DMS114 treated with DMSO at 0.1 percent for 48 hours (cell line): Measurements from ENCODE around the gene TTLL11.

Source experiments
- DNase-seq: peaks from one replicate; lab custom pipeline; 2025; ENCODE audit not compliant: unreplicated experiment; lab: John Stamatoyannopoulos, UW

The TTLL11 gene

DNA sequence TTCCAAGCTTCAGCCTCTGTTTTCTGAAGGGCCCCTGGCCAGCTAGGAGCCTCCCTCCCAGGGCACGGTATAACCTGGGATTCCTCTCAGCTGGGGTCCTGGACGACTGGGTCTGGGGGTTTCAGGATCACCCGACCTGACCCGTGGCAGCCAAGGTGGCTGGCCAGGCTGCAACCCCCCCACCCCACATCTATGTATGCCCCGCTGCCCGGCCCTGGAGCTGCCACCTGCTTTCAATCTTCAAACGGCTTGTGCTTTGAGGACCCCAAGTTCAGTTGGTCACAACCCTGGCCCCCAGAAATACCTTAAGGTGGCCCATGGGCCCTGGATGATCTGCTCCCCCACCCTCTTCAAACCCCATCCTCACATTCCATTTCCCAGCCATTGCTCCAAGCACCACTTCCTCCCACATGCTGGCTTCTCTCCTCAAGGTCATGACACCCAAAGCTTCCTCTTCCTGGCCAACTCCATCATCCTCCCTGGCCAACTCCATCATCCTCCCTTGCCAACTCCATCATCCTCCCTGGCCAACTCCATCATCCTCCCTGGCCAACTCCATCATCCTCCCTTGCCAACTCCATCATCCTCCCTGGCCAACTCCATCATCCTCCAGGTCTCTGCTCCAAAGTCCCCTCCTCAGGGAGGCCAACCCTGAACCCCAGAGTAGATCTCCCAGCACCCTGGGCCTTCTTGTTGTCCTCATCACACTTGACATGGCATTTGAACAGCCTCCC, 17.2 kb upstream of the TTLL11 start:
- no peak for DNase-seq

DNA sequence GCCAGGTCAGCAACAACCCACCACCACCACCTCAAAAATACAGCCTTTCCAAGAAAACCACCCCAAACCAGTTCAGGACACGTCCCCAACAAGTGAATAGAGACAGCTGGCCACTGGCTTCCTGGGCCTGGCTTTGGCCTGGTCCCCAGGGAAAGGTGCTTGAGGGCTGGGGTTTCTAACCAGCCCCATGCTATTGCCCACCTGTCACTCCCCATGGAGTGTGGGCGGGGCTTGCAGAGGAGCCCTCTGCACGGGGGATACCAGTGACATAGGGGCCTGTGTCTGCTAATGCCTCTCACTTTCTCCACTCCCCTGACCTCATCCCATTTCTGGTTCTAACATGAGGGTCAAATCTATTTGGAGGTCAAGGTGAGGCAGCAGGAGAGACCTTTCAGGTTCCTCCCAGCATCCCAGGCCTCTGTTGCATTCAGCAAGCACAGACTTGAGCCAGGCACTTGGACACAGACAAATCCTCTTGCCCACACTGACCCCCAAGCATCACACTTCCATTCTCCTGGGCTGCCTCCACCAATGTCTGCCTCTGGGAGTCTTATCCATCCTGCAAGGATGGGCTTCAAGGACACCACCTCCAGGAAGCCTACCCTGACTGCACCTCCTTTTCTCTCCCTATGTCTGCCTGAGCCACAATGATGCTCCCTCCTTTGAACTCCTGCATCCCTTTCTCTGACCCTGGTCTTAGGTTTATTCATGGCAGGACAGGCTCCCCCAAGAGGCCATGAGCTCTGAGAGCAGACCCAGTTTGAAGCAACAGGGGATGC, 16.1 kb upstream of the TTLL11 start:
- no peak for DNase-seq

DNA sequence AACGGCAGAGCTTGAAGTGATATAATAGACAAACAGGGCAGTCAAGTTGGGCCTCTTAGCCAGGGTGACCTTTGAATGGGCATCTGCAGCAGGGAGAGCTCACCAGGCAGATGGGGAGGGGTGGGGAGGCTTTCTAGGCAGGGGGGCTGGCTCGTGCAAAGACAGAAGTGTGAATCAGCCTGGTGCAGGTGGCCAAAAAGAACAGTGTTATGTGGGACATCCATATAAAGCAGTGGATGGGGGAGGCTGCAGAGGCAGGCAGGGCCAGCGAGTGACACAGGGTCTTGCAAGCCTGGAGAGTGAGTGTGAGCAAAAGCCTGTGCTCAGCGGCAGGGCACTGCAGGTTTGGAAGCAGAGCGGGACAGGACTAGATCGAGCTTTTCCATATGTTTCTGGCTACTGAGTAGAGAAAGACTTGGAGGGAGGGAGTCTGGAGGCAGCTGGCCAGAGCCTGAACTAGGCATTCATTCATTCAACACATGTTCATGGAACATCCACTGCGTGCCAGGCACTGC, 14.2 kb upstream of the TTLL11 start:
- no peak for DNase-seq

DNA sequence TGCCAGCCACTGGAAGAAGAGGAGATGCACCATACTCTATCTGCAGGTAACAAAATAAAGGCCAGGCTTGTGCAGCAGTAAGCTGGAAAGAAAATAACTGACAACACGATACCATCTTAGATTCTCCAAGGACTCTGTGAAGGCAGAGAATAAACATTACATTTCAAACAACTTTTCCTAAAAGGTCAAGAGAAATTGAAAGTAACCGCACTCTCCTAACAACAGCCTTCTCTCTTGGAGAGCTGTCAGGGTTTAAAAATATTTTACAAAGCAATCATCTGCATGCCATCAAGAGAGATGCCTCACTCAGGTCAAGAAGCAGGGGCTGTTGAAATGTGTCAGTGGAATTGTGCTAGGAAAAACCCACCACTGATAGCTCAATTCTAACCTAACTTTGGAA, 13.5 kb upstream of the TTLL11 start:
- no peak for DNase-seq

DNA sequence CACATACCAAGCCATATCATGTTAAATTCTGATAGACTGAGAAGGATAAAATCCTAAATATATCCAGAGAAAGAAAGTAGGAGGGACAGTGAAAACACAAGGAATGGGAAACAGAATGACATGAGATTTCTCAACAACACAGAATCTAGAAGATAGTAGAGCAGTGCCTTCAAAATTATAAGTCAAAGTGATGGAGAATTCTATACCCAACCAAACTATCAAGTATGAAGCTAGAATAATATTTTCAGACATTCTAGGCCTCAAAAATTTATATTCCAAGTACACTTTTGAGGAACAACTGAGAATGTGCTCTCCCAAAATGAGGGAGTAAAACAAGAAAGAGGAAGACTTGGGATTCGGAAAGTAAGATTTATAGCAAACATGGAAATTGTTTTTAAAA, 10.9 kb upstream of the TTLL11 start:
- no peak for DNase-seq

DNA sequence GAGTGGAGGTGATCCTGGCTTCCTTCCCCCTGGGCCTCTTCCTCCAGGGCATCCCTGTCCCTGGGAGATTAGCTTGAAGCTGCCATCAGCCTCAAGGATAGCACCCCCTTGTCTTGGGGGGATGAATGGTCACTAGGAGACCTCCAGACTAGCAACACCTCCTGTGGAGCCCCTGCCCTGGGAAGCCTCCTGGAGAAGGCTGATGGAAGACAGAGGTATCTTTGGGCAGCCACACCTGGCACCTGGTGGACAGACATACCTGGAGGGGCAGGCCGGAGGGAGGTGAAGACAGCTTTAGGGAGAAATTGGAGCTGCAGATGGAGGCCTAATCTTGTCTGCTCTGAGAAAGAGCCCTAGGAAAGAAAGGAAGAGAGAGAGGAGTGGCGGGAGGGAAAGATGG, 9.0 kb upstream of the TTLL11 start:
- DNase-seq: no peak

DNA sequence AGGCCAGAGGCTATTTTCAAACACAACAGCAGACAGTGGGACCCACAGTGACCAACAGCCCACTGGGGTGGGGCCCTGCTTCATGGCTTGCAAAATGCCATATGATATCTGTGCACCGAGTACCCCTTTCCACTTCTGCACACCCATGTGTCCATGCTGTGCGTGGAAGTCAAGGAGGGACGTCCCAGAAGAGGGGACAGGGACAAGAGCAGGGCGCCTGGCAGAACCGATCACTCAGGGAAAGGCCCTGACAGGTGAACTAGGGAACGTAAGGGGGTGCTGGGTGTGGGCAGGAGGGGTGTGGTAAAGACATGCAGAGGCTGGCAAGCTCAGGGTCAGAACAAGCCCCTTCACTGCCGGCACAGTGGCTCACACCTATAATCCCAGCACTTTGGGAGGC, 7.6 kb upstream of the TTLL11 start:
- DNase-seq: no peak

DNA sequence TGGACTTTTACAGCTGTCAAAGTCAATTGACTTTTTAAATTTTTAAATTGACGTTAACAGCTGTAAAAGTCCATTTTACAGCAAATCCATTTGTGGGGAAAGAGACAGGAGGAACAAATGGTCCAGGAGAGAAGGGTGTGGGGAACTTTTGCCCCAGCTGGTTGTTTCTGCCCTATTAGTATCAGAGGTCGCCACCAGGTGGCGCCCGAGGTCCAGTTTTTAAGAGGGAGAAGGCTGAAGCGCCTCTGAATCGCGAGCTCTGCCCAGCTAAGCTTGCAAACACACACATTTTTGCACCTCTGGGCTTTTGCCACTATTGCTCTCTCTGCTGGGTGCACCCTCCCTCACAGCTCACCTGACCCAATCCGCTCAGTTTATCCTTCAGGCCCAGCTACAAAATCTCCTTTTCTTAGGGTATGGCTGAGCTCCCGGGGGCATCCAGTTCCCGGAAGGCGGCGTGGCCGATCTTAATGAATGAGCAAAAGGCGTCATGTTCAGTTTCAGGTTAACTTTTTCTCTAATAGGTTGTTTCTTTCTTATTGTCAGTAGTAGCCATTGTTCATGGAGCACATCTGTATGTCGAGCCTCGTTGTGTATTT, 6.3 kb upstream of the TTLL11 start:
- DNase-seq: peak; percentile 57

DNA sequence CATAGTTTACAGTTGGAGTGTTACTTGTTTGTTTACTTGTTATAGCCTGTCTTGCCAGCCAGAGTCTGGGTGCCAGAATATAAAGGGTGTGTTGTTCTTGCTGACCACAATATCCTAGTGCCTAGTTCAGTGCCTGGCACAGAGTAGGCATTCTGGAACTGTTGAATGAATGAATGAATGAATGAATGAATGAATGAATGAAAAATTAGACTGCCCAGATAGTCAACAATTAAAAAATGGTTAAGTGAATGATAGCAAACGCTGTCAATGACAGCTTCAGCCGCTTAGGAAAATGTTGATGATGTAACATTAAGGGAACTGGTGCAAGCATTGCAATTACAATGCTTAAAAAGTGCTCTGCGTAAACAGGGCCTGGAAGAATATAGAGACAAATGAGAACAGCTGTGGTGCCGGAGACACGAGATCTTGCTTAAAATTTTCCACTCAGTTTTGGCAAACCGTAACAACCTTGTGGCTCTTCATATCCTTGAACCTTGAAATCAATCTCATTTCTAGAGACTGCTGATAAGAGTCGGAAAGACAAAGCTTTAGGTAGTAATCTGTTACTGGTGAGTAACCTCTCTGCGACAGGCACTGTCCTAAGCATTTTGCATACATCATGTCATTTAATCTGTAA, 4.7 kb upstream of the TTLL11 start:
- no peak for DNase-seq

DNA sequence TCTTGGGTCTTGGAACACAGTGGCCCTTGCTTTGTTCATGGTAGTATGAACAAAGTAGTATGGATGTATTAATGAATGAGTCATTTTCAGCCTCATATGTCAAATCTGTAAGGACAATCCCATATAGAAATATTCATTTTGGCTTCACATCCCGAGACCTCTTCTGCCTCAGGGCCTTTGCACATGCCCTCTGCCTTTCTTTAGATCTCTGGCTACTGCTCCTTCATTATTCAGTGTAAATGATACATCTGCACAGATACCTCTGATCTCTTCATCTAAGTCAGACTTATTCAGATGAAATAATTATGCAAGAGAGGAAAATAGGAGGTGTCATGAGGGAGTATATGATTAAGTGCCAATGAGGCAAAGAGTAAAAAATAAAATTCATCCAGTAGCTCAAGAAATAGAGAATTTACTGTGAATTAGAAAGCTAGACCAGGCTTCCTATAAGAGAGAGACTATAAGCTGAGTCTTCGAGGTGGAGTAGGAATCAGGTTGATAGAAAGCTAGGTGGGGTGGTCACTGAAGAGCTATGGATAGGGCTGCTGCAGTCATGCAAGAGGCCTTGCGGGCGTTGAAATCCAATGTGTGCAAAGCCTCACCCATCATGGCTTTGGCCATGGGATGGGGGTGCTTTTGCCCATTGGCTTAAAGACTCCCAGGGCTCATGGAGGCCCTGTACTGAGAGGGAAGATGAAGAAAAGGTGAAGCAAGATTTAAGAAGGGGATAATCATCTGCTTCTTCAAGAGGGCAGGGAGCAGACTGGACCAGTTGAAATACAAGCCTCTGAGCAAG, 3.7 kb upstream of the TTLL11 start:
- DNase-seq: no peak

DNA sequence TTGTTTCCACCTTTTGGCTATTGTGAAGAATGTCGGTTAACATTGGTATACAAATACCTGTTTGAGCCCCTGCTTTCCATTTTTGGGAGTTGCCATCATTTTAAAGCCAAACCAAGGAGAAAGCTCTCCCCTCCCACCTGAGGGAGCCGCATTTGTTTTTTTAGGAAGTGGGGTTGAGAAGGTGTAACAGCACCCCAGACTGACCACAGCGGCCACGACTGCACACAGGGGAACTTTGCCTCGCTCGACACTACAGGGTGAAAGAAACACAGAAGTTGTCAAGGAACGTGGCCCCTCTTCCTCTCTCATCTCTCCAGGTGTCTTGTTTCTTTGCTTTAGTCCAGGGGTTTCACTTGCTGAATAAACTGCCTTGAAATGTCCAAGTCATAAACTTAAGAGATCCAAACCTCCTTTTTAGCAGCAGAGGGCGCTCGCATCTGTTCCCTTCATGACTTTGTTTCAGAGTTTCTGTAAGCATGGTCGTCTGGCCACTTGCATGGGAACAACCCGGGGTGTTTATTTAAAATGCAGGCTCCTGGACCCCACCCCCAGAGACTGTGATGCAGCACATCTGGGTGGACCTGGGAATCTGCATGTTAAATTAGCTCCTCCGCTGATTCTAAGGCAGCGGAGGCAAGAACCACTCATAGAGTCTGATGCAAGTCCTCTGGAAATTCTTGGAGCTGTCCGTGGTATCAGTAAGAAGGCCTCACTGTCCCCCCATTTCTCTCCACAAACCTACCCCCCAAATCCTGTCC, 2.1 kb upstream of the TTLL11 start:
- peak; percentile 35 for DNase-seq

DNA sequence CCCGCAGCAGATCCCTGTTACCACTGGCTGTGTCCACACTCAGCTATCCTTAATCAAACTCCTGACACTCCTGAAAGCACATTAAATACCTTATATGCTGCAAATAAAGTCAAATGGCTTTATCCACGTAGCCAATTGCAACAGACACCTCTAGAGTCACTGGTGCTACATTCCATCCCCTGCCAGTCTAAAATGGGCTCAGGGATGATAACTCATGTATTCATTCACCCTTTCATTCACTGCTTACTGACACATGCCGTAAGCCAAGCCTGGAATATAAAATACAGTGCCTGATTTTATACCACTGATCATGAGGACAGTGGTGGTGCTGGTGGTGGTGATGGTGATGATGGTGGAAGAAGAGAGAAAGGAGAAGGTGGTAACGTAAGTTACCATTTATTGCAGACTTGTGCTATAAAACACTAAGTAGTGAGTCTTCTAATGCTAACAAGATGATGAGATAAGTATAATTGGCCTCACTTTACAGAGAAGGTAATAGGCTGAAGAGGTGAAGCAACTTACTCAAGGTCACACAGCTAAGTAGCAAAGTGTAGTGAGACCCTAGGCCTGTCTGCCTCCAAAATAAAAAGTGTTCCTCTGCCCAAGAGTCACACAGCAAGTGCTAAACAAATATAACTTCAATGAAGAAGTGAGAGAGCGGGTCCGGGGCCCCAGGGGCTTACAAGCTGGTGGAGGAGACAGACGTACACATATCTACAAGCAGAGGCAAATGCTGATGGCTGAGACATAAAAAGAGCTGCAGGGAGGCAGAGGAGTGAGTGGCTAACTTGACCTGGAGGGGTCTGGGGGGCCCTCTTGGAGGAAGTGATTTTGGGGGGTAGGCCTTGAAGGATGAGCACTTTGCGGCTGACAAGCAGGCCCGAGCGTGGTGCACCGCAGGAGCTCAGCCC, 1.2 kb downstream of the TTLL11 start:
- no peak for DNase-seq

DNA sequence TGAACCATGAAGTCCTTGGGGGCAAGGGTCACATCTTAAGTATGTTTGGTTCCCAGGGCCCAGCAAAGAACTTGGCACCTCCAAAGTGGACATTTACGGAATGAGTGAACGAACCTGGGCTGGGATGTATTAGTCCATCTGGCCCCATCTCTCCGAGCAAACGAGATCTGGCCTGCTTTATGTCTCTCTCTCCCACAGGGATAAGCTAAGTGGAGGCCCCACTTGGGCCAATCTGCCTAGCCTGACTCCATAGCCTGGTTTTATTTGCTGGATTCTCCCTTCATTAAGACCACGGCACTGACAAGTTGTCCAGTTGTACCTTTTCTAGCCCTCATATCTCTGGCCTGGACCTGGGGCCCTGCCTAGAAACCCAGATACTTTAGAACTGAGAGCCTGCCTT, 2.1 kb downstream of the TTLL11 start:
- DNase-seq: no peak

DNA sequence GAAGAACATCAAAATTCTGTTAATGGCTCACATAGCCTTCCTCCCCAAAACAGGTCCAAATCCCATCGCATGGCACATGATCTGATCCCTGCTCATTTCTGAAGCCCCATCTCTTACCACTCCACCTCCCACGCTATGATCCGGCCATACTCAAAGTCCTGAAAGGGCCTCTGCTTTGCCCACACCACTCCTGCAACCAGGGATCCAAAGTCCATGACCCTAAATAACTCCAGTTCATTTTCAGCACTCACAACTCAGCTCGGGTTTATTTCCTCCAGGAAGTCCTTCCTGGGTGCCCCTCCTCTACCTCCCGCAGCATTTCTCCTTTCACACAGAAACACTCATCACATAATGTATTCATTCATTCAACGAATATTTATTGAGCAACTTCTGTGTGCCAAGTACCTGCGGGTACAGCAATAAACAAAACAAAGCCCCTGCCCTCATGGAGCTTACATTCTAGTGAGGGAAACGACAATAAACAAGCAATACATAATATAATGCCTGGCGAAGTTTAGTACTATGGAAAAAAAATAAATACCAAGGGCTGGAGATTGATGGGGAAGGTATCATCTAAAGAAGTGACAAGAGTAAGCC, 2.7 kb downstream of the TTLL11 start:
- DNase-seq: no peak

DNA sequence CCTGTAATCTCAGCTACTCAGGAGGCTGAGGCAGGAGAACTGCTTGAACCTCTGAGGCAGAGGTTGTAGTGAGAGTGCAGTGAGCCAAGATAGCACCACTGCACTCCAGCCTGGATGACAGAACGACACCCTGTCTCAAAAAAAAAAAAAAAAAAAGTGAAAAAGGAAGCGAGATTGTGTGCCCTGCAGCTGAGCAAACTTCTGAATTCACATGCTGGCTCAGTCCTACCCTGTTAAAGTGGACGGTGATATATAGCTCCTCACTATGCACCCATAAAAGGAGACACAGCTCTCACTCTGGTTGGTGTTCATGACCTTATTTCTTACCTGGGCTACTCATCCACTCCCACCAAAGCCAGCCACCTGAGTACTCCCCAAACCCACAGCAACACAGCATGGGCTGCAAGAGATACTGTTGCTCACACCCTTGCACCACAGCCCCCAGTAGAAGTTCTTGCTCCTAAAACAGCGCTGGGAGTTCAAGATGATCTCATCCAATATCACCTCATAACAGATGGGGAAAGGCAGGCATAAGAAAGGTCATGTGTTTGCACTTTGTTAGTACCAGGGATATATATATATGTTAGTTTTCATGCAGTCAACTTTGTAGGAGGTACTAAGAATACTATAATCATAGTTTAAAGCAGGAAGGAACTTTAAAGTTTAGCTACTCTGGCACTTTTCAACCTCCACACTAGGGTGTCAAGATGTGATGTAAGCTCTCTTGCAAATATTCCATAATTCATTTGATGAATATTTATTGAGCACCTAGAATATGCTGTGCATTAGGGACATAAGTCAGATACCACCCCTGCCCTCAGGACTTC, 4.0 kb downstream of the TTLL11 start:
- DNase-seq: no peak

DNA sequence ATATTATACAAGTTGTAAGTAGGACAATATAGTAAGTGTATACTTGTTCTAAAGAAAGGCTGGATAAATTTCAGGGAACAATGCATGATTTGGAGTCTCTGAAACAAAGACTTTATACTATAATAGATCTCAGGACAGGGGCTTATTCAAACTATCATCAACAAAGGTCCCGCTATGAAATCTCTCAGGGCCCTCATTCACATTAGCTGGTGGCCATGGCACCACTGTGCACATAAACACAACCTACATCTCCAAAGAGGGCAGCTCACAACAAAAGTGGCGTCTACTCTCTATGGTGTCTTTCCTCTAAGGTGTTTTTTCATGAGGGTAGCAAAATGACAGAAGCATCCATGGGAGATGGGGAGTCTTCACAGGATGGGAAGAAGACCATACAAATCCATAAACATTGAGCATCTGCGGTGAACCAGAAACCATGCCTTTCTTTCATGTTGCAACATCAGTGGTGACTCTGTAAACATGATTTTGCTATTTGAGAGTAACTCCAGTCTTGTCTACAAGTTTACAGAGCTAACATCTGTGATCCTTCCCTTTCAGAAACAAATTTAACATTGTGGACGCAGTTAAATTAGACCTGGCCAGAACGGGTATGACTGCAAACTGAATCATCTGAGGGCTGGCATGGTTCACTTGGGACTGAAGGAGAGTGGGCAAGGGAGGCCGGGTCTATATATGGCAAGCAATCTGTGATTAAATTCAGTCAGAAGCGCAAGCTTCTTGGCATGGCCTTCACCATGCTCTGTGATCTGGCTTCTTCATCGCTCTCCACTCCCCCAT, 5.5 kb downstream of the TTLL11 start:
- DNase-seq: no peak

DNA sequence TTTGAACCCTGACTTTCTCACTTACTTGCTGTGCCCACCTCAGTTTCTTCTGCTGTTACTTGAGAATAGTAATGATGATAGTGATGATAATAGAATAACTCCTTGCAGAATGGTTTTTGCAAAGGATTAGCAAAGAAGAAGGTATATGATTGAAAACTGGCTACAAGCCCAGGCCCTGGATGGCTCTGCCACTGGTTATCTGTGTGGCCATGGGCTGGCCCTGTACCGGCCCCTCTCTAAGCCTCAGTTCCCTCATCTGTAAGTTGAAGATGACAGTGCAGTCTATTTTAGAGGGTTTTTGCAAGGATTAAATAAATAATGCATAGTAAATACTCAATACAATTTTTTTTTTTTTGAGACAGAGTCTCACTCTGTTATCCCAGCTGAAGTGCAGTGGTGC, 6.2 kb downstream of the TTLL11 start:
- no peak for DNase-seq
